Thoracic aorta (tissue), 2 donors: ENCODE results near the gene LGALS12. TPM values are rescaled to one million over a fixed set of nuclear protein-coding genes. Genes with fewer than 3 reads are reported as not detected.

Experiments
- ATAC-seq: fragments of 150-250 bp; one replicate; pipeline ENCODE4 v1.8.0; 2017; ENCODE audit warnings: low read depth; ENCODE audit not compliant: insufficient number of reproducible peaks, low FRiP score
- DNase-seq: peaks from one replicate; pipeline ENCODE4 v3.0.0-alpha.2; 2020; ENCODE audit warnings: low spot score
- H3K27ac ChIP-seq, 2 donors: fragments of 200-600 bp; sonication (generic); 1 replicate in 1 of 2; 2 replicates in 1 of 2; pipeline ENCODE4 v1.5.1; 2016; ENCODE audit warnings: mild to moderate bottlenecking in 2 of 2, moderate library complexity in 2 of 2
- H3K27me3 ChIP-seq: fragments of 200-600 bp; sonication (generic); replicated peaks from 2 replicates; pipeline ENCODE4 v1.6.0; 2016; ENCODE audit warnings: mild to moderate bottlenecking; ENCODE audit not compliant: insufficient read depth
- H3K36me3 ChIP-seq: fragments of 200-600 bp; sonication (generic); one replicate; pipeline ENCODE4 v1.5.1; 2016
- H3K4me1 ChIP-seq, 2 donors: fragments of 200-600 bp; sonication (generic); 1 replicate in 1 of 2; 2 replicates in 1 of 2; pipeline versions ENCODE4 v1.5.1 to v1.6.0; 2016; ENCODE audit warnings: low read depth in 2 of 2, mild to moderate bottlenecking in 1 of 2; ENCODE audit not compliant: control insufficient read depth in 1 of 2
- H3K4me3 ChIP-seq: fragments of 200-600 bp; sonication (generic); 2 replicates; pipeline ENCODE4 v1.5.1; 2016; ENCODE audit warnings: mild to moderate bottlenecking
- H3K9me3 ChIP-seq: fragments of 200-600 bp; sonication (generic); 2 replicates; pipeline ENCODE4 v1.5.1; 2016
- total RNA-seq, 2 donors: library from RNA; depleted of rRNA; stranded (reverse); fragments of >200 nt; gene quantifications; one replicate each; pipeline versions ENCODE4 v1.1.0 to v1.2.3, GENCODE V29; 2016
- TF ChIP-seq, protein P1 (sequence below): fragments of 200-600 bp; sonication (generic); IDR thresholded peaks from one replicate; pipeline ENCODE4 v1.5.1; 2019; ENCODE audit warnings: antibody characterized with exemption

Gene LGALS12
- total RNA-seq, 2 donors from 2014 or later = 0.54 TPM; not detected in 1

DNA sequence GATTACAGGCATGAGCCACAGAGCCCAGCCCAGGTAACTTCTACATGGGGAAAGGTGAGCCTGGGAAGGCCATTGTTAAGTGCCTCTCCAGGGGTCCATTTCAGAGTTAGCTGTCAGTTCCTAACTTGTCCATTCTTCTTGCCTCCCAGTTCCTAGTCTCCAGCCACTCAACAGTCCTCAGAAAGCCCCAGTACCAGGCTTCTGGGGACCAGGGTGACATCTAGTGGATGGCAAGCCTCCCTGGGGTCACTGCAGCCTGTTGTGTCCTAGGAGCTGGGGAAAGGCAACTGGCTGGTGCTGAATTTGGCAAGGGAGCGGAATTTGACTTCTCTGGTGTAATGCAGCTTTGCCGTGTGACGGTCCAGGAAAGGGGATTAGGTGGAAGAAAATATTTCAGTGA is 2.1 kb downstream of the LGALS12 start:
- no peak for ATAC-seq
- H3K27ac ChIP-seq = no peak overlapping the region
- H3K27me3 ChIP-seq = no peaks in the 10 kb centered on the region
- no peaks in the 10 kb centered on the region for H3K36me3 ChIP-seq
- peaks cover 3 to 21% of the 10 kb centered on the region in 2 donors for H3K4me1 ChIP-seq
- no peak overlapping the region for H3K4me3 ChIP-seq
- TF ChIP-seq, protein P1, sequence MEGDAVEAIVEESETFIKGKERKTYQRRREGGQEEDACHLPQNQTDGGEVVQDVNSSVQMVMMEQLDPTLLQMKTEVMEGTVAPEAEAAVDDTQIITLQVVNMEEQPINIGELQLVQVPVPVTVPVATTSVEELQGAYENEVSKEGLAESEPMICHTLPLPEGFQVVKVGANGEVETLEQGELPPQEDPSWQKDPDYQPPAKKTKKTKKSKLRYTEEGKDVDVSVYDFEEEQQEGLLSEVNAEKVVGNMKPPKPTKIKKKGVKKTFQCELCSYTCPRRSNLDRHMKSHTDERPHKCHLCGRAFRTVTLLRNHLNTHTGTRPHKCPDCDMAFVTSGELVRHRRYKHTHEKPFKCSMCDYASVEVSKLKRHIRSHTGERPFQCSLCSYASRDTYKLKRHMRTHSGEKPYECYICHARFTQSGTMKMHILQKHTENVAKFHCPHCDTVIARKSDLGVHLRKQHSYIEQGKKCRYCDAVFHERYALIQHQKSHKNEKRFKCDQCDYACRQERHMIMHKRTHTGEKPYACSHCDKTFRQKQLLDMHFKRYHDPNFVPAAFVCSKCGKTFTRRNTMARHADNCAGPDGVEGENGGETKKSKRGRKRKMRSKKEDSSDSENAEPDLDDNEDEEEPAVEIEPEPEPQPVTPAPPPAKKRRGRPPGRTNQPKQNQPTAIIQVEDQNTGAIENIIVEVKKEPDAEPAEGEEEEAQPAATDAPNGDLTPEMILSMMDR = no peak
- no peaks in the 10 kb centered on the region for H3K9me3 ChIP-seq
- DNase-seq = no peak

GRCh38 chr11:63508745-63509144 is 2.9 kb downstream of the LGALS12 start:
- TF ChIP-seq, protein P1 = no peak
- H3K36me3 ChIP-seq = no peaks in the 10 kb centered on the region
- no peak overlapping the region for H3K4me3 ChIP-seq
- H3K27me3 ChIP-seq = no peaks in the 10 kb centered on the region
- no peaks in the 10 kb centered on the region for H3K9me3 ChIP-seq
- peaks cover 3 to 21% of the 10 kb centered on the region in 2 donors for H3K4me1 ChIP-seq
- no peak overlapping the region for H3K27ac ChIP-seq
- DNase-seq (no peak), ATAC-seq (no peak)

DNA sequence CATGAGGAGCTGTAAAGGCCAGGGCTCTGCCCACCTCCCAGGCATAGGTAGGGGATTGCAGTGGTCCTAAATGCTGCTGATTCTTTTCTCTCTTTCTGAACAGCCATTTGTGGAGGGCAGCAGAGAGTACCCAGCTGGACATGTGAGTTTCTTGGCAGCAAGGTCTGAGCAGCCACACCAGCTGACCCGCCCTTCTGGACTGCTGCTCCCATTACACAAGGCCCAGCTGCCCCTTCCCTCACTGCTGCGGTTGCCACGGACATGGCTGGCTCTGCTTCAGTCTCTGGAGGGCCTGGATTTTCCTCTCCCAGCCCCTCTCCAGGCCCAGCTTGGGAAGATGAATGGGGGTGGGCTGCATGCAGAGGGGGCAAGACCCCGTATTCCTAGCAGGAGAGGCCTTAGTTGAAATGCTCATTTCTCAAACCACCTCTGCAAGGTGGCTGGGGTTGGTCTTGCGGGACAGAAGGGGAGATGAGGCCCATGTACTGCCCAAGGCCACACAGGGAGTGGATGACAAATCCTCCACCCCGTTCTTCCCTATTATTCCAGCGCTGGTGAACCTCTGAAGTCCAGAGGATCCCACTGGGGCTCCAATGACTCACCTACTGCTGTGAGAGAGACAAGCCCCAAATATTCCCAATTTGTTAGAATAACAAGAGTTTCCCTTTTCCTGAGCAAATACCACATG is 4.6 kb downstream of the LGALS12 start:
- no peak for DNase-seq
- Histone ChIP-seq H3K9me3 (no peaks in the 10 kb centered on the region), H3K27ac (no peak overlapping the region)

DNA sequence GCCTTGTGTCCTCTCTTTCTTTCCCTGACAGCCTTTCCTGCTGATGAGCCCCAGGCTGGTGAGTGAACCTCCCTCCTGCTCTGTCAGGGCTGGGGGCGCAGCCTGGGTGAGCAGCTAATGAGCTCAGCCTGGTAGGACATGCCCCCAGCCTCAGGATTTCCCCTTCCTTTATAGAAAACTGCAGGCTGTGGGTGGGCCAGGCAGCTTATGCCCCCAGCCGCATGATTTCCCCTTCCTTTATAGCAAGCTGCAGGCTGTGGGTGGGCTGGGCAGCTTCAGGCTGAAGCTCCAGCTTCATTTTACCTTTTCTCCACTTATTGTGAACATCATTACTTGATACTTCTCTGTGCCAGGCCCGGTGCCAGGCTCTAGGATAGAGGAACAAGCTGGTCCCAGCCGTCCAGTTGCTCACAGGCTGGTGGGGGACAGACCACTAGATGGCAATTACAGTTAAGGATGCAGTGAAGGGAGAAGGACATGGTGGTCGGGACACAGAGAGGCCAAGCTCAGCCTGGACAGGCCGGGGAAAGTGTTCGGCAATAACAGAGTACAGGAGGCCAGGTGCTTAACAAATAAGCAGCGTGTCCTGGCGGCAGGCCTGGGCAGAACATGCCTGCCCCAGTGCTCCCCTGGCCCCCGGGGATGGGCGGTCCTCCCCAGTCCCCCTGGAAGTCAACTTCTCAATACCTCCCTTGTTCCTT is 5.3 kb downstream of the LGALS12 start:
- no peak for DNase-seq
- Histone ChIP-seq H3K4me1 (peaks cover 0 to 11% of the 10 kb centered on the region in 2 donors), H3K27ac (no peak overlapping the region), H3K36me3 (no peaks in the 10 kb centered on the region), H3K9me3 (no peaks in the 10 kb centered on the region), H3K27me3 (no peaks in the 10 kb centered on the region), H3K4me3 (no peak overlapping the region)
- no peak for ATAC-seq
- TF ChIP-seq, protein P1 = no peak

More for the DNA sequence above, 4.6 kb downstream of the LGALS12 start:
- Histone ChIP-seq H3K4me1 (peaks cover 0 to 12% of the 10 kb centered on the region in 2 donors), H3K4me3 (no peak overlapping the region), H3K36me3 (no peaks in the 10 kb centered on the region), H3K27me3 (no peaks in the 10 kb centered on the region)
- TF ChIP-seq, protein P1 = no peak
- ATAC-seq = no peak

DNA sequence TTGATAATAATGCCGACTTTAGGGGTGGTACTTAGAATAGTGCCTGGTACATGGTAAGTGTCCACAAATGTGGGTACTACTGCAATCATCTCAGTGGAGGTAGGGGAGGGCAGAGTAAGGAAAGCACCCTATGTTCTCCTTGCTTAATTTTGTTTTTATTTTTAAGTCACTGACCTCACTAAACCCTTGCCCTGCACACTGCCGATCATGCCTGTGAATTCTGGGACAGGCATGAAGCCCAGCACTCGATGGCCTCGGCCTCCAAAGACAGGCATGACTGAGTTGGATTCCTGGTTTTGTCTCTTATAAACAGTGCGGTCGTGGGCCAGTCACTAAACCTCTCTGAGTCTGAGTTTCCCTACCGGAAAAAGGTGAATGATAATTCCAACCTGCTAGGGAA is 6.9 kb downstream of the LGALS12 start:
- H3K4me1 ChIP-seq = peaks cover 0 to 11% of the 10 kb centered on the region in 2 donors
- no peak overlapping the region for H3K4me3 ChIP-seq
- H3K9me3 ChIP-seq = no peaks in the 10 kb centered on the region
- ATAC-seq (no peak), DNase-seq (no peak)
- no peaks in the 10 kb centered on the region for H3K36me3 ChIP-seq
- no peak overlapping the region for H3K27ac ChIP-seq
- TF ChIP-seq, protein P1 = no peak
- no peaks in the 10 kb centered on the region for H3K27me3 ChIP-seq
